GM18511 (cell line): ENCODE measurements around the gene FLOT1.
"Not testable (repeated sequence)": the region's sequence is repeated elsewhere in the genome, so short reads cannot be mapped to it uniquely, and the experiment has no call there.

Experiments
- ATAC-seq: cut with Tn5 transposase; IDR thresholded peaks from one replicate; pipeline ENCODE4 v1.9.1; 2021; ENCODE audit warnings: mild to moderate bottlenecking, moderate library complexity; ENCODE audit not compliant: unreplicated experiment

The FLOT1 gene

DNA sequence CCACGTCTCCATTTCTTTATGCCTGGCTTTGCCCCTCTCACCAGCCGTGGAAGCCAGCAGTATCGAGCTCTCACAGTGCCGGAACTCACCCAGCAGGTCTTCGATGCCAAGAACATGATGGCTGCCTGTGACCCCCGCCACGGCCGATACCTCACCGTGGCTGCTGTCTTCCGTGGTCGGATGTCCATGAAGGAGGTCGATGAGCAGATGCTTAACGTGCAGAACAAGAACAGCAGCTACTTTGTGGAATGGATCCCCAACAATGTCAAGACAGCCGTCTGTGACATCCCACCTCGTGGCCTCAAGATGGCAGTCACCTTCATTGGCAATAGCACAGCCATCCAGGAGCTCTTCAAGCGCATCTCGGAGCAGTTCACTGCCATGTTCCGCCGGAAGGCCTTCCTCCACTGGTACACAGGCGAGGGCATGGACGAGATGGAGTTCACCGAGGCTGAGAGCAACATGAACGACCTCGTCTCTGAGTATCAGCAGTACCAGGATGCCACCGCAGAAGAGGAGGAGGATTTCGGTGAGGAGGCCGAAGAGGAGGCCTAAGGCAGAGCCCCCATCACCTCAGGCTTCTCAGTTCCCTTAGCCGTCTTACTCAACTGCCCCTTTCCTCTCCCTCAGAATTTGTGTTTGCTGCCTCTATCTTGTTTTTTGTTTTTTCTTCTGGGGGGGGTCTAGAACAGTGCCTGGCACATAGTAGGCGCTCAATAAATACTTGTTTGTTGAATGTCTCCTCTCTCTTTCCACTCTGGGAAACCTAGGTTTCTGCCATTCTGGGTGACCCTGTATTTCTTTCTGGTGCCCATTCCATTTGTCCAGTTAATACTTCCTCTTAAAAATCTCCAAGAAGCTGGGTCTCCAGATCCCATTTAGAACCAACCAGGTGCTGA is 18.4 kb downstream of the FLOT1 start:
- not testable (repeated sequence) for ATAC-seq

- not testable (repeated sequence) for ATAC-seq
These were observed 19.2 kb downstream of the FLOT1 start for GRCh38 chr6:30723159-30723842.

DNA sequence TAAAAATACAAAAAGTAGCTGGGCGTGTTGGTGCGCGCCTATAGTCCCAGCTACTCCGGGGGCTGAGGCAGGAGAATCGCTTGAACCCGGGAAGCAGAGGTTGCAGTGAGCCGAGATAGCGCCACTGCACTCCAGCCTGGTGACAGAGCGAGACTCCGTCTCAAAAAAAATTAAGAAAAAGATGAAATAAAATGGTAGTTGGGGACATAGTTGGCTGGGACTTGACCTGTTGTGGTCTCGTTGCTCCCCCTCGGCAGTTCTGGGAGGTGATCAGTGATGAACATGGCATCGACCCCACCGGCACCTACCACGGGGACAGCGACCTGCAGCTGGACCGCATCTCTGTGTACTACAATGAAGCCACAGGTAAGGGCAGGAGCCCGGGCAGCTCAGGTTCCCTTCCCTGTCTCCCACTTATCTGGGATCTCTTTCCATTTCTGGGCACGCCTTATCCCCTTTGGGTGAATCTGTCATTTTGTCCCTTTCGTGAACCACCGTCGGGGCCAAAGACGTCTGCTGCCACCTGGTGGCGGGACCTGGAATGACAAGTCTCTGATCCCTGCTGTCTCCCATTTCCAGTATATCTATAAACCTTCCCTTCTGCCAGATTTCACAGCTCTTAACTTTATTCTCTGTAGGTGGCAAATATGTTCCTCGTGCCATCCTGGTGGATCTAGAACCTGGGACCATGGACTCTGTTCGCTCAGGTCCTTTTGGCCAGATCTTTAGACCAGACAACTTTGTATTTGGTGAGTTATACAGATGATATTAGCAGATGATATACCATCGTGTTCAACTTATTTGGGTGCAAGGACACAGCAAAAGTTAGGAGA is 20.0 kb downstream of the FLOT1 start:
- no peak for ATAC-seq

DNA sequence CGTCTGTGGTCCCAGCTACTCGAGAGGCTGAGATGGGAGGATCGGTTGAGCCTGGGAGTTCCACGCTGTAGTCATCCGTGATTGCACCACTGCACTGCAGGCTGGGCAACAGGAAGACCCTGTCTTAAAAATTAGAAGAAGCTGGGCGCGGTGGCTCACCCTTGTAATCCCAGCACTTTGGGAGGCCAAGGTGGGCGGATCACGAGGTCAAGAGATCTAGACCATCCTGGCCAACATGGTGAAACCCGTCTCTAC is 20.5 kb downstream of the FLOT1 start:
- ATAC-seq, result not testable (repeated sequence)

DNA sequence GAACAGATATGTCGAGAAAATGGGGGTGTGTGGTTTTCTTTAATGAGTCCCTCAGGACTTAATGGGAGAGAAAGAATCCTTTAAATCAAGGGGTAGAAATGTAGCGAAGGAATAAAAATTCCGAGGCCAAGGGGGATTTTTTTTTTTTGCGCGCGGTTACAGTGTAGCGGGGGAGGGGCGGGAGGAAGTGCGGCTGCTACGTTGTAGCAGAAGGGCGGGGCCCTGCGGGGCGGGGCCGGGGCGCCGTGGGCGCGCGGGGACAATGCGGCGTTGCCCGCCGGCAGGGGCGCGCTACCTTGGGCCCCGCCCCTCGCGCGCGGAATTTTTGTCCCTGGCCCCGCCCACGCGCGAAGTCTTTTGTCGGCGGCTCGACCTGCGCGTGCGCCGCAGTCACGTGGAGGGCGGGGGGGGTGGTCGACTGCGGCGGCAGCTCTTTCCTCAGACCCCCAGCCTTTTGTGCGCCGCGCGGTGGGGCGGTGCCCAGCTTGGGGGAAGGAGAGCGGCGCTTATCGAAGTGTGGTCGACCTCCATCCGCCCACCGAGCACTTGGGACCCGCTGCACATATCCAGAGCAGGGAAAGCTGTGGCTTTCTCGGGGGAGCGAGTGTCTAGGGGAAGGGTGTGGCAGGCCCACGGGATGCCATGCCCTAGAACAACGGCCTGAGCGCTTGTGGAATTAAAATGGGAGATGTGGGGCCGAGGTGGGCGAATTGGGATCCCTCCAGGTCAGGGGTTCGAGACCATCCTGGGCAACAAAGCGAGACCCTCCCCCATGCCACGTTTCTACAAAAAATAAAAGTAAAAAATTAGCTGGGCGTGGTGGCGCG is 21.1 kb downstream of the FLOT1 start:
- no peak for ATAC-seq

- ATAC-seq, result no peak
These were observed 21.7 kb downstream of the FLOT1 start for GRCh38 chr6:30720738-30721197.

DNA sequence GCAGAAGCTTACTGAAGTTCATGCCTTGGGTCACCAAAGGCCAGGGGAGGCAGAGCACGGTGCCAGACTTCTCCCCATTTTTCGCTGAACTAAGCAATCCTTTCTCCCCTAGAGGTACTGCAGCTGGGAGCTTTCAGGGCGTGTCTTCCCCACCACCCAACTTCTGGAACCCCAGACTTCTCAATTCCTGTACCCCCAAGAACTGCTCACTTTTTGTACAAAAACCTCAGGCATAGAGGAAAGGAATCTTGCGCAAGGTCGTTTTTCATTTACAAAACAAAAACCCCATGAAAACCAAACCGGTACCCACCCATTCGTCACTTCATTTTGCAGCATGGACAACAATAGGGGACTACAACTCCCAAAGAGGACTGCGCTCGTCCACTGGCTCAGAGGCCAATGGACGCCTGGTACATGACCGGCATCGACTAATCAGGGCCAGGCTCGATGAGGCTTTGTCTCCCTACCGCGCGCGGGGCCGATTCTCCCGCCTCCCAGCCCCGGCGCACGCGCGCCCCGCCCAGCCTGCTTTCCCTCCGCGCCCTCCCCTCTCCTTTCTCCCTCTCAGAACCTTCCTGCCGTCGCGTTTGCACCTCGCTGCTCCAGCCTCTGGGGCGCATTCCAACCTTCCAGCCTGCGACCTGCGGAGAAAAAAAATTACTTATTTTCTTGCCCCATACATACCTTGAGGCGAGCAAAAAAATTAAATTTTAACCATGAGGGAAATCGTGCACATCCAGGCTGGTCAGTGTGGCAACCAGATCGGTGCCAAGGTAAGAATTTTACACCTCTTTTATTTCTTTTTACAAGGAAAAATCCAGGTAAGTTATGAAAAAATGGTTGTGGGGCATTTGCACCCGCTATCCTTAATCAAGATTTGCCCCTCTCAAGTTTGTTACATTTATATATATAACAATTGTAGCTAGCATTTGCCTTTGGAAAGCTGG is 22.4 kb downstream of the FLOT1 start, which contains the start of gene TUBB:
TUBB (plus strand) TSS at position 562 of the 947 bp plus-strand sequence; CDS start at position 717, 155 bp downstream.
- peak; percentile 45 for ATAC-seq

DNA sequence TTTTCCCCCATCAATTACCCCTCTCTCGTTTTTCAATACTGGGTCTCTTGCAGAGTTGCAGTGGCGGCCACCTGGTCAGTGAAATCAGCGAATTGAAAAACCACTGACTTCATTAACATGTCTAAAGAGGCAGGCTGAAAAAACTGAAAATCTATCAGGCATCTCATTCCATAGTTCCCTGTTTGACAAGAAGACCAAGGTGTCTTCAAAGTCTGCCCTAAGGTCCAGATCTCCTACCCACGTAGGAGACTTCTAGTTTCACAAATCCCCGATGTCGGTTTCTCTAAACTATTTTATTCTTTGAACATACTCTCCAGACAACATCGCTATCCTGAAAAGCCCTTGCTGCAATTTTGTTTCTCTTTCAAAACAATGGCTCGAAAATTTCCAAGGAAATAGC is 23.1 kb downstream of the FLOT1 start:
- ATAC-seq, result no peak

DNA sequence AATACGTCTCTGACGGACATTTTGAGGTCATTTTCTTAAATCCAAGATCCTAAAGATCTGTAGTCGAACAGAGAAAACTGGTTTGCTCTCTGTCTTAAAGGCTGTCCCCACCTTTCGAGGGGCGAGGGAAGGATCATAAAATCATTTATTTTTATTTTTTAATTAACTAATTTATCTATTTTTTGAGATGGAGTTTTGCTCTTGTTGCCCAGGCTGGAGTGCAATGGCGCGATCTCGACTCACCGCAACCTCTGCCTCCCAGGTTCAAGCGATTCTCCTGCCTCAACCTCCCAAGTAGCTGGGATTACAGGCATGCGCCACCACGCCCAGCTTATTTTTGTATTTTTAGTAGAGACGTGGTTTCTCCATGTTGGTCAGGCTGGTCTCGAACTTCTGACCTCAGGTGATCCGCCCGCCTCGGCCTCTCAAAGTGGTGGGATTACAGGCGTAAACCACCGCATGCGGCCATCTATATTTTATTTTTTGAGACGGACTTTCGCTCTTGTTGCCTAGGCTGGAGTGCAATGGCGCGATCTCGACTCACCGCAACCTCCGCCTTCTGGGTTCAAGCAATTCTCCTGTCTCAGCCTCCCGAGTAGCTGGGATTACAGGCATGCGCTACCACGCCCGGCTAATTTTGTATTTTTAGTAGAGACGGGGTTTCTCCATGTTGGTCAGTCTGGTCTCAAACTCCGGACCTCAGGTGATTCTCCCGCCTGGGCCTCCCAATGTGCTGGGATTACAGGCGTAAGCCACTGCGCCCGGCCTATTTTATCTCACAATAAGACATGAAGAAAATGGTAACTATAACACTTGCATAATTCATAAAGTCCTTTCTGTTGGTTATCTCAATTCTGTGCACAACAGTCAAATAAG is 24.4 kb downstream of the FLOT1 start:
- ATAC-seq, result not testable (repeated sequence)

GRCh38 chr6:30717129-30717844 is 25.2 kb downstream of the FLOT1 start, which contains the start of gene MDC1:
Gene MDC1, minus strand, starts transcription at chr6:30717281. Its CDS starts 2,106 bp downstream, at chr6:30715175.
- ATAC-seq, result peak; percentile 79

DNA sequence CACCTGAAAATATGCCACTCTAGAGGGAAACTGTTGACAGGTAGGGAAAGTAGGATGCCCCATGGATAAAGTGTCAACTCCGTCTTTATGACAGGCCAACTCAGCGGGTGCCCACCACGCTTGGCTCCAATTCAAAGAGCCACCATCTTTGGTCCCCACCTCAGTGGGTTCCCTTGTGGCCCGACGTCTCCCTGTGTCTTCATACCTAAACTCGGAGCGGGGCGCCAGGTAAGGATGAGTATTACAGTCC is 25.7 kb downstream of the FLOT1 start:
- no peak for ATAC-seq

DNA sequence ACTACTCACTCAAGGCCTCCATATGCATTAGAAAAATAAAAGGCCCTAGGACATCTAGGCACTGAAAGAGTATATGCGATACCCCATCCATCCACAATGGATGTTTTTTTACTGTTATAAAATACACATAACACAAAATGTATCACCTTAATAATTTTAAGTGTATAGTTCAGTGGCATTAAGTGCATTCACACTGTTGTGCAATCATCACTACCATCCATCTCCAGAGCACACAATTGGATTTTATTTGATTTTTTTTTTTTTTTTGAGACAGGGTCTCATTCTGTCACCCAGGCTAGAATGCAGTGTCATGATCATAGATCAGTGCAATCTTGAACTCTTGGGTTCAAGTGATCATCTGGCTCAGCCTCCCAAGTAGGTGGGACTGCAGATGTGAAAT is 28.2 kb downstream of the FLOT1 start:
- ATAC-seq, result no peak

DNA sequence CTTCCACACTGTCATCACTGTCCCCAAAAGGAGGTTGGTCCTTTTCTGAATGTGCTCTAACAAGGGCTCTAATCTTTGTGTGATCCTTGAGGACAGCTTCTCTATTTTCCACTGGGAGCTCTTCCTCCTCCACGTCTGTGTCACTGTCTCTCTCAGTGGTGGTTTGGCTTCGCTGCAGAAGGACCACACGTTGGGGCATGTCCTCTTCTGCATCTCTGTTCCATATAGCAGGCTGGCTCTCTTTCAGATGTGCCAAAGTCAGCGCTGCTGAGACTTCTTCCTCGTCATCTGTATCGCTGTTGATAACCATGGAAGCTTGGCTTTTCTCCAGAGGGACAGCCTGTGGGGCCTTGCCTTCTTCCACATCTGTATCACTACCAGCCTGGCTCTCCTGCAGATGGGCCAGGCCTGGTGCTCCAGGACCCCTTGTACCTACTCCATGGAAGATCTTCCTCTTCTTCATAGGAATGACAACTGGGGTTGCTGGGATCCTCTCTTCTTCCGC is 30.0 kb downstream of the FLOT1 start:
- no peak for ATAC-seq

GRCh38 chr6:30711758-30712380 is 30.6 kb downstream of the FLOT1 start:
- ATAC-seq, result no peak

DNA sequence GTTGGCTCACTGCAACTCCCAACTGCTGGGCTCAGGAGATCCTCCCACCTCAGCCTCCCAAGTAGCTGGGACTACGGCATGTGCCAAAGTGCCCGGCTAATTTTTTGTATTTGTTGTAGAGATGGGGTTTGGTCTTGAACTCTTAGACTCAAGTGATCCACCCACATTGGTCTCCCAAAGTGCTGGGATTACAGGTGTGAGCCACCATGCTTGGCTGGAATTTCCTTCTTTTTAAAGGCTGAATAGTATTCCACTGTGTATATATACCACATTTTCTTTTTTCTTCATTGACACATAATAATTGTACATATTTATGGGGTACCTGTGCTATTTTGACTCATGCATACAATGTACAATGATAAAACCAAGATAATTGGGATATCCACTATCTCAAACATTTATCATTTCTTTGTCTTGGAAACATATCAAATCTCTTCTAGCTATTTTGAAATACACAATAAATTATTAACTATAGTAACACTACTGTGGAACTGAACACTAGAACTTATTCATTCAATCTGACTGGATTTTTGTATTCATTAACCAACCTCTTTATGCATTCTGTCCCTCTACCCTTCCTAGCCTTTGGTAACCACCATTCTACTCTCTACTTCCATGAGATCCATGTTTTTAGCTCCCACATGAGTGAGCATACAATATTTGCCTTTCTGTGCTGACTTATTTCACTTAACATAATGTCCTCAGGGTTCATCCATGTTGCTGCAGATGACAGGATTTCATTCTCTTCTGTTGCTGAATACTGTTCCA is 33.2 kb downstream of the FLOT1 start:
- ATAC-seq, result no peak

GRCh38 chr6:30707281-30707850 is 35.1 kb downstream of the FLOT1 start:
- no peak for ATAC-seq
